Endometrial microvascular endothelial cells (primary cell): ENCODE results near the gene MICAL1. TPM values are rescaled to one million over a fixed set of nuclear protein-coding genes. Genes with fewer than 3 reads are reported as not detected.

Experiments
- in situ Hi-C: cut with HindIII; loops from 2 replicates; pipeline ENCODE4 v1.10.0; 2017; ENCODE audit warnings: low sequenced_read_pairs, low pct_unique_long_range_greater_than_20kb; ENCODE audit errors: inconsistent ontology term
- total RNA-seq: library from RNA; depleted of rRNA; stranded (reverse); fragments of >200 nt; gene quantifications from one replicate; pipeline ENCODE4 v1.2.3, GENCODE V29; 2015; ENCODE audit errors: inconsistent ontology term

MICAL1 gene, protein sequence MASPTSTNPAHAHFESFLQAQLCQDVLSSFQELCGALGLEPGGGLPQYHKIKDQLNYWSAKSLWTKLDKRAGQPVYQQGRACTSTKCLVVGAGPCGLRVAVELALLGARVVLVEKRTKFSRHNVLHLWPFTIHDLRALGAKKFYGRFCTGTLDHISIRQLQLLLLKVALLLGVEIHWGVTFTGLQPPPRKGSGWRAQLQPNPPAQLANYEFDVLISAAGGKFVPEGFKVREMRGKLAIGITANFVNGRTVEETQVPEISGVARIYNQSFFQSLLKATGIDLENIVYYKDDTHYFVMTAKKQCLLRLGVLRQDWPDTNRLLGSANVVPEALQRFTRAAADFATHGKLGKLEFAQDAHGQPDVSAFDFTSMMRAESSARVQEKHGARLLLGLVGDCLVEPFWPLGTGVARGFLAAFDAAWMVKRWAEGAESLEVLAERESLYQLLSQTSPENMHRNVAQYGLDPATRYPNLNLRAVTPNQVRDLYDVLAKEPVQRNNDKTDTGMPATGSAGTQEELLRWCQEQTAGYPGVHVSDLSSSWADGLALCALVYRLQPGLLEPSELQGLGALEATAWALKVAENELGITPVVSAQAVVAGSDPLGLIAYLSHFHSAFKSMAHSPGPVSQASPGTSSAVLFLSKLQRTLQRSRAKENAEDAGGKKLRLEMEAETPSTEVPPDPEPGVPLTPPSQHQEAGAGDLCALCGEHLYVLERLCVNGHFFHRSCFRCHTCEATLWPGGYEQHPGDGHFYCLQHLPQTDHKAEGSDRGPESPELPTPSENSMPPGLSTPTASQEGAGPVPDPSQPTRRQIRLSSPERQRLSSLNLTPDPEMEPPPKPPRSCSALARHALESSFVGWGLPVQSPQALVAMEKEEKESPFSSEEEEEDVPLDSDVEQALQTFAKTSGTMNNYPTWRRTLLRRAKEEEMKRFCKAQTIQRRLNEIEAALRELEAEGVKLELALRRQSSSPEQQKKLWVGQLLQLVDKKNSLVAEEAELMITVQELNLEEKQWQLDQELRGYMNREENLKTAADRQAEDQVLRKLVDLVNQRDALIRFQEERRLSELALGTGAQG
- 18.0 TPM for total RNA-seq

- in situ Hi-C loops = no loop called here
These were observed at the start of gene MICAL1 for GRCh38 chr6:109455437-109456110. Gene MICAL1, minus strand, starts transcription at chr6:109455772. Its CDS starts 1,576 bp downstream, at chr6:109454196.

DNA sequence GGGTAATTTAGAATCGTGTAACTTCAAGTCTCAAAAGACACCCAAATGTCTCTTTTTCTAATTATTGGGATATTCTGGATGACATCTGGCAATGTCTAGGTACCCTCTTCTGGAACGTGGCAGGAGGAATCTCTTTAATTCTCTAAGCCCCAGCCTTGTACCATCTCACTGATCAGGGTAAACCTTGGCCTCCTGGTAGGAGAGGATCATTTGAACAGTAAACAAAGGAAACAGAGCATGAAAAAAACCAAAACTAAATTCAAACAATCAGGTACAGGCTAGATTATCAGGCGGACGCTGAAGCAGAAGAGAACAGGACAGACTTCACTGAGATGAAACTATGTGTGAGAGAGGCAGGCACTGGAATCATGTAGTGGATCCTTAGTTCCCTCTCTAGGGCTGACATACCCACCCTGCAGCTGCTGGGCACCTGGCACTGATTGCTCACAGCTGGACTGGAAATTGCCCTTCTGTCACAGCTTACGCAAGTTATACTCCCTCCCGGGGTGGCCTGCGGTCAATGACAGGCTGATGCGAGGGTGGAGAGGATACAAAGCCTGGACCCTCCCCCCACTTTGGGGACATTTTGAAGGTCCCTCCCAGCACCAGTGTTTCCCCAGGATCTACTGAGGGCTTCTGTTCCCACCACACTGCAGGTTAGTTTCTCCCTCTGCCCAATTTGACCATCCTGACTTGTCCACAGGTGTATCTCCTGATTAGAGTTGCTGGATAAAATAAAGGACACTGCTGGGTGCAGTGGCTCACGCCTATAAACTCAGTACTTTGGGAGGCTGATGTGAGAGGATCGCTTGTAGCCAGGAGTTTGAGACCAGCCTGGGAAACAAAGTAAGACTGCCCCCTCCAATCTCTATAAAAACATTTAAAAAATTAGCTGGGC lies 48.0 kb upstream of the MICAL1 start:
- in situ Hi-C loops = no loop called here

- in situ Hi-C loops = no loop called here
These were observed 43.4 kb upstream of the MICAL1 start for GRCh38 chr6:109498936-109499335.

DNA sequence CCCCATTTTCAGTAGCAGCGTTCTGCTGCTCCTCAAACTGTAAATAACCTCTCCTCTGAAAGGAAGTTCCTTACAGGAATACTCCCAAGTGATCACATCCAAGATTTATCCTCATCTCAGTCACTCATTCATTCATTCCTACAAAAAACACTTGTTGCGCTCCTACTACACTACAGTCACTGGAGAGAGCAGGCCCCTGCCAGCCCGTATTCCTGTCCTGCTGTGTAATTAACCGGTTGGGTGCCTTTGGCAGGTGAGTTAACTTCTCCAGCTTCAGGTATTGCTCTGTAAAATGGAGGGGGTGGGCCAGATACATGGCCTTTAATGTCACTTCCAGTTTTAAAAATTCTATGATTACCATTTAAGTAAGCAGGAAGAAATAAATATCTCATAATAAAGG lies 42.5 kb upstream of the MICAL1 start:
- in situ Hi-C loops = no loop called here

DNA sequence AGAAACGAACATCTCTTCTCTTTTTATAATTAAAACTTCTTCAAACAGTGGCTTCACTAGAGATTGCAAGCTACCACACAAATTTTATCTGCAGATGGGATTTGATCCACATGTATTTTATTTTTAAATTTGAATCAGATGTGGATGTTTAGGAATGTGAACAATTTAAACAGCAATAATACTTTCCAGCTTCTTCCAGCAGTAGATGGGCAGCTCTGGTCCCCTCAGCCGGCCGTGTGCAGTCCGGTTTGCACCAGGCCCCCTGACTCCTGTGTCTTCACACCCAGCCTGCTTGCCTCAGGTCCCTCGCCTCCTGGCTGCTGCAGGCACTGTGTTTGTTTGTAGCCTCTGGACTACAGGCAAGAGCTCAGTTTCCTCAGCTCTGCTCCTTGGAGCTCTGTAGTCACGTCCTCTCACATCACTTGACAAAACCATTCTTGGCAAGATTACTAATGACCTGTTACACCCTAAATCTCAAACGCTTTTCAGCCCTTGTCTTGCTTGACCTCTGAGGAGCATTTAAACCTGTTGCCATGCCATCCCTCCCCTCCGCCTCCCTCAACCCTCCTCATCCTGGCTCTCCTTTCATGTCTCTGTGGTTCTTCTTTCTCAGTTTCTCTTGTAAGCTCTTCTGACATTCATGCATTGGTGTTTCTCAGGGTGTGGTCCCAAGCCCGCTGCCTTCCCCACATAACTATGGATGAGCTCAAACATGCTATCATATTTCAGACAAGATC lies 40.6 kb upstream of the MICAL1 start:
- in situ Hi-C loops = no loop called here

DNA sequence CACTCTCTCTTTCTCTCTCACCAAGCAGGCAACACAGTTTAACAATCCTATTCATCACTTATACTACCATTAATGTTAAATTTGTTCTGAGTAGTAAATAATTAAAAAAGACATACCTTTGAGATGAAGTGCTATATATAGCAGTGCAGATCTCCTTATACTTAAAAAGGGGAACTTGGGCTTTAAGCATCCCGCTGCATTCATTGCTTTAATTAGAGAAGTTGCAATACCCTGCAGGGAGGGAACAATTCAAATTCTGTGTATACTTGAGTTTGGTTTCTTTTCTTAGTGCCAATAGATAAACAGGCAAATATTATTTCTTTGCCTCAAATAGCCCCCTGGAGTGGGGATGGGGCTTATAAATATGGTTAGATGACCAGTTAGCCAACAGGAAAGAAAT lies 38.3 kb upstream of the MICAL1 start:
- in situ Hi-C loops = no loop called here

DNA sequence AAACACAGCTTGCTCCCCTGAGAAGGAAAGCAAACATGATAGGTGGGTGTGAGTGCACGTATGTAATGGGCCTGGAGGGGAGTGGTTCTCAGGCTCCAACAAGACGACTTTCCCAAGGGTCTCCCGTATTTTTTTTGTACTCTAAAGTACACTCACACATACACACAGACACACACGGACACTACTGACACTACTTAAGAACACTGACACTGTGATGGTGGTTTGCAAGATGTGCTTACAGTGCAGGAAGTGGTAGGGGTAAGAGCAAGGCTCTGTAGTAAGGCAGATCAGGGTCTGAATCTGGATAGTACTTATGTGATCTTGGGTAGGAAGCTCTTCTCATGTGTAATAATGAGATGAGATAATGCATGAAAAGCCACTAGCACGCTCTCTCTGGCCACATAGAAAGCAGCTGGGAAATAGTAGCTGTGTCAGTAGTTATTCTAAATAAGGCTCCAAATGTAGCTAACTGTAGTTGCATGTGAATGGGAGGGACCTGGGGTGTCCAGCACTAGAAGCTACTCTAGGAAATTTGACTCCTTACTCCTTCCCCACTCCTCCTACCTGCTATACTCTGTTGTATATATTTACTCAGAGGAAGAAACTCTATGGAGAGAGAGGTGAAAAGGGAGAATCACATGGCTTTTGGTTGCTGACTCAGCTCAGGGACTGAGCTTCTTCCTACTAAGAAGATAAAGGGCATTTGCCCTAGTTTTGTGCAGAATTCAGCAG lies 35.8 kb upstream of the MICAL1 start:
- in situ Hi-C loops = no loop called here

- in situ Hi-C loops = no loop called here
These were observed 35.1 kb upstream of the MICAL1 start for GRCh38 chr6:109490713-109491112.

GRCh38 chr6:109488001-109488400 lies 32.4 kb upstream of the MICAL1 start:
- in situ Hi-C loops = no loop called here

GRCh38 chr6:109486068-109486467 lies 30.5 kb upstream of the MICAL1 start:
- in situ Hi-C loops = no loop called here

DNA sequence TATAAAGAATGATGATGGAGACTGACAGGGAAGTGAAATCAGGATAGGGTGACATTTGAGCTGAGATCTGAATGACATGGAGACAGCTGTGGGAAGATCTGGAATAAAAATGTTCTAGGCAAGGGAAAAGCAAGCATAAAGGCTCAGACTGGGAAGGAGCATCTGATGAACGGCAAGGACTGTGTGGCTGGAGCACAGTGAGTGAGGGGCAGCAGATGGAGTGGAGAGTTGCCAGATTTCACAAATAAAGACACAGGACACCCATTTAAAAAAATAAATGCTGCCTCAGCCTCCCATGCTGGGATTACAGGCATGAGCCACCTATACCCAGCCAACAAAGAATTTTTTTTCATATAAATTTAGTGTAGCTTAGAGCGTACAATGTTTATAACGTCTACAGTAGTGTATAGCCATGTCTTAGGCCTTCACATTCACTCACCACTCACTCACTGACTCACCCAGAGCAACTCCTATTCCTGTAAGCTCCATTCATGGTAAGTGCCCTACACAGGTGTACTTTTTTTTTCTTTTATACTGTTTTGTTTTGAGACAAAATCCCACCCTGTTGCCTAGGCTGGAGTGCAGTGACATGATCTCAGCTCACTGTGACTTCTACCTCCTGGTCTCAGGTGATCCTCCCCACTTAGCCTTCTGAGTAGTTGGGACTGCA lies 29.8 kb upstream of the MICAL1 start:
- in situ Hi-C loops = no loop called here

DNA sequence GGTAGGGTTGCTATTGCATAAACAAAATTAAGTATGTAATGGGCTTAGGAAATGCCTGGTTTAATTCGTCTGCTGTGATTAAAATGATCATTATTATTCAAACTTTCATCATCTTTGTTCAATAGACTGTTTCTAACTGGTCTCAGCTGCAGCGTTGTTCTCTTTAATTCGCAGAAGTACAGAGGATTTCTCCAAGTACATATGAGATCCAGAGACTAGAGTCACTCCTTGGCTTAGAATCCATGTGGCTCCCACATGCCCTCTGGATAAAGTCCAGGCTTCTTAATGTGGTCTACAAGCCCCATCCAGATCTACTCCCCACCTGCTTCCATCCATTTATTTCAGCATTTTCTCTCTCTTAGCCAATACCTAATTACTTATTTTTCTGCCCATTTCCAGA lies 28.6 kb upstream of the MICAL1 start:
- in situ Hi-C loops = no loop called here

DNA sequence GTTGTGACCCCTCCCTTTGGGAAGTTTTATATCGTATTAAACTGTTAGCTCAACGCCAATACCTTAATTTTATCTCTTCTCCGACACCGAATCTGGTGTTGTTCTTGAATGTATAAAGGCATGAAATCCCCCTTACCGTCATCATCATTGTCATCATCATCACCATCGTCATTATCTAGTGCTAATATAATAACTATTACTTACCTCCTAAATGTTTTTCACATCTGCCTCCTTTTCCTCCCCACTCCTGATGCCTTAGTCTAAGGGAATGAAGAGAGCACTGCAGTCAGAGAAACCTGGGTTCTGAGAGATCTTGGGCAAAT lies 28.1 kb upstream of the MICAL1 start:
- in situ Hi-C loops = no loop called here

- in situ Hi-C loops = no loop called here
These were observed 27.5 kb upstream of the MICAL1 start, which contains the start of gene ZBTB24 for GRCh38 chr6:109482905-109483734. Gene ZBTB24, minus strand, starts transcription at chr6:109483219. Its CDS starts 1,193 bp downstream, at chr6:109482026.

DNA sequence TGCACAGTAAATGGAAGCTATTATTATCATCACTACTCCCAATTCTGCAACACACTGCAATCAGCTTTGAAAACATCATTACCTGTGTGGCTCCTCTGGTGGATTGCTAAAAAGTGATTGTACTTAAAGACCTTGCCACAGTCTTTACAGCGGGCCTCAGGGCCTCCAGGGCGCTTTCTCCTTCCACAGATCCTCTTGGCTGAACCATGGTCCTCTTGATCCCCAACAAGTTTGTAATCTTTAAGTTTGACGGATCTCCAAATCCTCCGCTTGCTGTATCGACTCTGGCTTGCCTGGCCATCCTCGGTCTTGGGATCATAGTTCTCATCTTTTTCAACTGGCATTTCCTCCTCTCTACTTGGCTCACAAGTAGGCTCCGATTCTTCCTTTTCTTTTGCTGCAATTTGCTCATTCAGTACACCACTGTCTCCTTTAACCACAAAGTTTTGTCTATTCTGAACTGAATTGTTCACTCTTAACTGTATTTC lies 25.5 kb upstream of the MICAL1 start:
- in situ Hi-C loops = no loop called here
